Uterus (tissue), 4 donors: ENCODE data around the gene NACC2. TPM values are rescaled to one million over a fixed set of nuclear protein-coding genes. Genes with fewer than 3 reads are reported as not detected.

Source experiments
- DNase-seq, 2 donors: peaks; one replicate each; pipeline ENCODE4 v3.0.0-alpha.2; 2019 to 2020
- H3K27ac ChIP-seq, 2 donors: fragments of 200-600 bp; sonication (generic); 1 replicate in 1 of 2; 2 replicates in 1 of 2; pipeline ENCODE4 v1.5.1; 2016 to 2018
- H3K27me3 ChIP-seq, 2 donors: fragments of 200-600 bp; sonication (generic); one replicate each; pipeline ENCODE4 v1.5.1; 2018 to 2019; ENCODE audit warnings: control low read depth in 1 of 2
- H3K36me3 ChIP-seq, 2 donors: fragments of 200-600 bp; sonication (generic); one replicate each; pipeline ENCODE4 v1.5.1; 2019; ENCODE audit warnings: control low read depth in 1 of 2
- H3K4me1 ChIP-seq, 2 donors: fragments of 200-600 bp; sonication (generic); one replicate each; pipeline ENCODE4 v1.5.1; 2018 to 2019; ENCODE audit warnings: control low read depth in 1 of 2
- H3K4me3 ChIP-seq, 2 donors: fragments of 200-600 bp; sonication (generic); 1 replicate in 1 of 2; 2 replicates in 1 of 2; pipeline ENCODE4 v1.5.1; 2018 to 2019; ENCODE audit warnings: mild to moderate bottlenecking in 1 of 2
- H3K9me3 ChIP-seq, 2 donors: fragments of 200-600 bp; sonication (generic); one replicate each; pipeline ENCODE4 v1.5.1; 2019; ENCODE audit warnings: control low read depth in 1 of 2
- POLR2A ChIP-seq, 2 donors: fragments of 450-650 bp; IDR thresholded peaks; one replicate each; pipeline ENCODE4 v1.6.1; 2016; ENCODE audit warnings: antibody characterized with exemption in 2 of 2, mild to moderate bottlenecking in 1 of 2, moderate library complexity in 1 of 2
- intact Hi-C: fragments of 100-400 bp; cut with DNase I; formaldehyde crosslinking; loops from one replicate; pipeline ENCODE4 v1.15.1; 2023; ENCODE audit warnings: low total_unique reads
- total RNA-seq, 4 donors: library from RNA; depleted of rRNA in 3 of 4; stranded (reverse); fragments of >200 nt in 3 of 4; gene quantifications; one replicate each; pipeline versions ENCODE4 v1.1.0 to v1.2.4, GENCODE V29; 2014 to 2023
- TF ChIP-seq, protein P1 (sequence below), 4 experiments: fragments of 200-600 bp in 2 of 4; fragments of 450-650 bp in 2 of 4; sonication (generic) in 2 of 4; IDR thresholded peaks; one replicate each; pipeline ENCODE4 v1.5.1; 2016 to 2019; ENCODE audit warnings: antibody characterized with exemption in 4 of 4, mild to moderate bottlenecking in 2 of 4, moderate library complexity in 1 of 4
- donor health status: DM: yes; HTN: yes; CAD: no.

Gene NACC2
- total RNA-seq, 4 donors from 2014 or later, result 8.2 to 57.5 (median 19.1) TPM

DNA sequence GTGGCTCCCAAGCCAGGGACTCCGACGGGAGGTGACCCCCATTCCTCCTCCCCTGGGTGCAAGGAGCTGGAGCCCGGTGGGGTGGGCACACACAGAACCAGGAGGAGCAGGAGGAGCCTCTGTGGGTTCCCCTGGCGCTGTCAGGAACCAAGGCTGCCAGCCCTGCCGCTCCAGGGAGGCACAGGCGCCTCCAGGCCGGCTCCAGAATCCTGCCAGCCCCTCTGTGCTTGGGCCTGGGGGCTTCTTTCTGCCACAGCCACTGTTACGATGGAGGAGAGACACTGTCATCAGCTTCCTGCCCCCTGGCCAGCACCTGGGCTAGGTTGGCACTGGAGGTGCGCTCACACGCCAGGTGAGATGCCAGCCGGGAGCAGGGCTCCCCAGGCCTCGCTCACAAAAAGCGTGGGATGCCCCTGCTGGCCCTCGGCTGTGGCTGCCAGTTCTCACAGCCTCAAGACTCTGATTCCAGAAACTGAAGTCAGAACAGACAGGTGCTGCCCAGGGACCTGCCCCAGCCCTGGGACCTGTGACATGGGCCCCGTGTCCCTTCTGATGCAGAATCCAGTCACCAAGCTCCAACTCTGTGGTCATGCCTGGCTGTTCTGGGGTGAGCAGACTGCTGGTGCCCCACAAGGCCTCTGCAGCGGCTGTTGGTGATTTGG lies 96.5 kb downstream of the NACC2 start:
- Histone ChIP-seq H3K9me3 (no peaks in the 10 kb centered on the region), H3K27ac (no peak overlapping the region), H3K27me3 (no peaks in the 10 kb centered on the region), H3K36me3 (no peaks in the 10 kb centered on the region), H3K4me3 (no peak overlapping the region), H3K4me1 (peaks cover 0 to 6% of the 10 kb centered on the region in 2 donors)
- TF ChIP-seq, protein P1, sequence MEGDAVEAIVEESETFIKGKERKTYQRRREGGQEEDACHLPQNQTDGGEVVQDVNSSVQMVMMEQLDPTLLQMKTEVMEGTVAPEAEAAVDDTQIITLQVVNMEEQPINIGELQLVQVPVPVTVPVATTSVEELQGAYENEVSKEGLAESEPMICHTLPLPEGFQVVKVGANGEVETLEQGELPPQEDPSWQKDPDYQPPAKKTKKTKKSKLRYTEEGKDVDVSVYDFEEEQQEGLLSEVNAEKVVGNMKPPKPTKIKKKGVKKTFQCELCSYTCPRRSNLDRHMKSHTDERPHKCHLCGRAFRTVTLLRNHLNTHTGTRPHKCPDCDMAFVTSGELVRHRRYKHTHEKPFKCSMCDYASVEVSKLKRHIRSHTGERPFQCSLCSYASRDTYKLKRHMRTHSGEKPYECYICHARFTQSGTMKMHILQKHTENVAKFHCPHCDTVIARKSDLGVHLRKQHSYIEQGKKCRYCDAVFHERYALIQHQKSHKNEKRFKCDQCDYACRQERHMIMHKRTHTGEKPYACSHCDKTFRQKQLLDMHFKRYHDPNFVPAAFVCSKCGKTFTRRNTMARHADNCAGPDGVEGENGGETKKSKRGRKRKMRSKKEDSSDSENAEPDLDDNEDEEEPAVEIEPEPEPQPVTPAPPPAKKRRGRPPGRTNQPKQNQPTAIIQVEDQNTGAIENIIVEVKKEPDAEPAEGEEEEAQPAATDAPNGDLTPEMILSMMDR (IDR thresholded peaks at IDR 0.05), result no peak
- no peak for TF ChIP-seq POLR2A (IDR thresholded peaks at IDR 0.05)
- intact Hi-C loops, result no loop called here
- DNase-seq, result no peak

DNA sequence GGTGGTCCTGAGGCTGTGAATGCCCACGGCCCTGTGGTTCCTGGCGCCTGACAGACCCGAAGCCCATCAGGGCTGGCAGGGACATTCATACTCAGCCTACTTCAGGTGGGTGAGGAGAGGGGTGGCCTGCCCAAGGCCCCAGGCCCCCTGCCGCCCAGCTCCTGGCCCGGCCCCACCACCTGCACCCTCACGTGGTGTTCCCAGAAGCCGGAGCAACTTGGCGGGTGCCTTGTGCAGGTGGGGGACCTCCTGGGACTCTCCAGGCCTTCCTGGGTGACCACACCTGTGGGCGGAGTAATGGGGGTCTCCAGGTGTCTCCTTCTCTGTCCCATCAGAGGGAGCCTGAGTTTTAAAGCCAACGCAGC lies 97.1 kb downstream of the NACC2 start:
- Histone ChIP-seq H3K4me3 (no peak overlapping the region), H3K9me3 (no peaks in the 10 kb centered on the region), H3K36me3 (no peaks in the 10 kb centered on the region), H3K27ac (no peak overlapping the region), H3K4me1 (peaks cover 0 to under 1% of the 10 kb centered on the region in 2 donors), H3K27me3 (no peaks in the 10 kb centered on the region)
- intact Hi-C loops, result no loop called here
- DNase-seq, result no peak
- TF ChIP-seq, protein P1 (IDR thresholded peaks at IDR 0.05), result no peak
- TF ChIP-seq POLR2A (IDR thresholded peaks at IDR 0.05), result no peak

DNA sequence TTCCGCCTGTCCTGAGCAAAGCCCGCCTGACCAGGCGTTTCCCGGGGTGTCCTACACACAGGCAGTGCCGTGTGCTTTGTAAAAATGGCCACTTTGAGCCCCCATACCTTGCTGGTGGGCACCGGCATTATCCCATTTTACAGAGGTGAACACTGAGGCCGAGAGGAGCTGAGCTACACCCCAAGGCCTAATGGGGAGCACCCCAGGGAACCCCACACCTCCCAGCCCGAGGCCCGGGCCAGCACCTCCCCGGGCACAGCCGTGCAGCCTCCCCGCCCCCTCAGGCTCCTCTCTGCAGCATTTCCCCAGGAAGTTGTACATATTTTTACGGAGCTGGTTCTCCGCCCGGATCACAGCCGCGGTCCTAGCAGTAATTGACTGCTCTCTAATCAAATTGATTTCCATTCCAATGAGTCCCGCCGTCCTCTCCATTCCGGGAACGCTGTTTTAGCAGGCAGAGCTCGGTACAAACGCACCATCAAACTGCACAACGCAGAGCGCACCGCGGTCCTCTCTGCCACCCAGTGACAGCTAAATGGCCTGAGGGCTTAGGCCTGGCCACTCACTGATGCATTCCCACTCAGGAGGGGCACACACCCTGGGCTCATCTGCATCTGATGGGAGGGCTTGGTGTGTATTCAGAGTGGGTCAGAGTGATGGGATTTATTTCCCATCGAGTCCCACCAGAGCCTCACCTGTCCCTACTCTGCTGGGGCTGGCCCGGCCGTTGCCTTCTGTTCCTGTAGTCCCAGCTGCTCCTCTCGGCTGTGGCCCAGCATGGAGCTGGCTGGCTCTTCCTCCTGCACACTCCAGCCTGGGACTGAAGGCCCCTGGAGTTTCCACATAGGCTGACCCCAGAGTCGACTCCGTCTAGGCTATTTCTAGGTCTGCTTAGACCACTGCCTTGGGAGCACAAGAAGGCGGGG lies 97.7 kb downstream of the NACC2 start:
- Histone ChIP-seq H3K4me3 (no peak overlapping the region), H3K9me3 (no peaks in the 10 kb centered on the region), H3K27me3 (no peaks in the 10 kb centered on the region), H3K36me3 (no peaks in the 10 kb centered on the region), H3K27ac (no peak overlapping the region), H3K4me1 (no peaks in the 10 kb centered on the region)
- no peak for DNase-seq
- intact Hi-C loops, result no loop called here
- TF ChIP-seq POLR2A (IDR thresholded peaks at IDR 0.05), result no peak
- TF ChIP-seq, protein P1 (IDR thresholded peaks at IDR 0.05), result no peak

DNA sequence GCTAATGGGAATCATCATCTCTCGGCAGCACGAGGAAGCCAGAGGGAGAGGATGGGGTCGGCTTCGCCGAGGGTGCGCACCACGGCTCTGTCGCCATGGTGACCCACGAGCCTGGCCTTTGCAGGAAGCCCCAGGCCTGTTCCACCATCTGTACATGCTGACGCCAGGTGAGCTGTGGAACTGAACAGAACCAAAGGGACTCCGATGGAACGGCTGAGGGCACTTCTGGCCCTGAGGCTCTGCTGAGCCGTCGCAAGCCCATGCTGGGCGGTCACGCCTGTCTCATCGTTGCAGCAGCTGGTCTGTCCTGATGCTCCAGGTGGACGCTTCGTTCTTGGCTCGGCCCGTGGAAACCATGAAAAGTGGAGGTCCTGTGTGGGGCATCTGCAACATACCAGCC lies 99.3 kb downstream of the NACC2 start:
- no peak for DNase-seq
- Histone ChIP-seq H3K27me3 (no peaks in the 10 kb centered on the region), H3K9me3 (no peaks in the 10 kb centered on the region), H3K27ac (no peak overlapping the region), H3K4me3 (no peak overlapping the region), H3K4me1 (no peaks in the 10 kb centered on the region), H3K36me3 (no peaks in the 10 kb centered on the region)
- intact Hi-C loops, result no loop called here
- TF ChIP-seq, protein P1 (IDR thresholded peaks at IDR 0.05), result no peak
- no peak for TF ChIP-seq POLR2A (IDR thresholded peaks at IDR 0.05)
